ENCODE measurements around the gene RUNDC1. TPM values are rescaled to one million over a fixed set of nuclear protein-coding genes. Genes with fewer than 3 reads are reported as not detected.

RUNDC1 gene
- total and polyA plus RNA-seq, 2 donors from 2014 or later: 10.1 to 19.5 TPM

GRCh38 chr17:43034894-43035293 is 54.5 kb downstream of the RUNDC1 start:
- H3K36me3 ChIP-seq (ENCODE audit: control insufficient read depth in 2 of 3, insufficient read depth in 3 of 3, low read length in 3 of 3): no peaks in the 10 kb centered on the region
- DNase-seq (no peak), FAIRE-seq (no peak)
- no peak overlapping the region for H3K9ac ChIP-seq (ENCODE audit: low read length in 3 of 3)
- H3K4me3 ChIP-seq (ENCODE audit: low read length in 3 of 3): no peak overlapping the region
- H3K27me3 ChIP-seq (ENCODE audit: control insufficient read depth, insufficient read depth, low read length): no peaks in the 10 kb centered on the region
- H3K27ac ChIP-seq (ENCODE audit: low read depth in 2 of 2, low read length in 2 of 2): no peak overlapping the region
- no peak for TF ChIP-seq CTCF (IDR thresholded peaks at IDR 0.05; ENCODE audit: borderline replicate concordance, extremely low read depth, insufficient read depth)
- no peaks in the 10 kb centered on the region for H3K9me3 ChIP-seq (ENCODE audit: control insufficient read depth in 2 of 3, insufficient read depth in 1 of 3, low read length in 3 of 3)
- no peaks in the 10 kb centered on the region for H3K4me1 ChIP-seq (ENCODE audit: control insufficient read depth in 2 of 3, insufficient read depth in 2 of 3, low read depth in 1 of 3, low read length in 3 of 3)
- intact Hi-C loops (cut with DNase I): no loop called here

GRCh38 chr17:43039646-43040045 is 59.3 kb downstream of the RUNDC1 start:
- no peaks in the 10 kb centered on the region for H3K27me3 ChIP-seq (ENCODE audit: control insufficient read depth, insufficient read depth, low read length)
- no peak for DNase-seq
- no peak overlapping the region for H3K27ac ChIP-seq (ENCODE audit: low read depth in 2 of 2, low read length in 2 of 2)
- H3K36me3 ChIP-seq (ENCODE audit: control insufficient read depth in 2 of 3, insufficient read depth in 3 of 3, low read length in 3 of 3): no peaks in the 10 kb centered on the region
- H3K4me1 ChIP-seq (ENCODE audit: control insufficient read depth in 2 of 3, insufficient read depth in 2 of 3, low read depth in 1 of 3, low read length in 3 of 3): no peaks in the 10 kb centered on the region
- no peak overlapping the region for H3K4me3 ChIP-seq (ENCODE audit: low read length in 3 of 3)
- no peak overlapping the region for H3K9ac ChIP-seq (ENCODE audit: low read length in 3 of 3)
- intact Hi-C loops (cut with DNase I): no loop called here
- no peaks in the 10 kb centered on the region for H3K9me3 ChIP-seq (ENCODE audit: control insufficient read depth in 2 of 3, insufficient read depth in 1 of 3, low read length in 3 of 3)
- no peak for FAIRE-seq
- TF ChIP-seq CTCF (IDR thresholded peaks at IDR 0.05; ENCODE audit: borderline replicate concordance, extremely low read depth, insufficient read depth): no peak

DNA sequence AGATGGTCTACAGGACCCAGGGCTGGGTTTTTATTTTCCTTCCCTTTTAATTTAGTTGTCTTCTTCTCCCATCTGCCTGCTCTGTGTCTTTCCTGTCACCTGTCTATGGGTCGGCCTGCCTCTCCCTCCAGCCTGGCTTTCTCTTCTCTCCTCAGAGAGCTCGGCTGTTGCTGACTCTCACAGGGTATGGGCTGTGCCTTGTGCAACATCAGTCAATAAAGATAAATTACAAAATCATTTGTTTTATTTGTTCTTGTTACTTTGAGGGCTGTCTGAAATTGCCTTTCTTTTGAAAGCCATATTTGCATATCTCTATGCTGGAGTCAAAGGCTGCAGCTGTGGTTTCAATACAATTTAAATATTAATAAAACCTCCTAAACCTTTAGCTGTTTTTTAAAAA is 60.3 kb downstream of the RUNDC1 start:
- Histone ChIP-seq H3K27me3 (ENCODE audit: control insufficient read depth, insufficient read depth, low read length) (no peaks in the 10 kb centered on the region), H3K9me3 (ENCODE audit: control insufficient read depth in 2 of 3, insufficient read depth in 1 of 3, low read length in 3 of 3) (no peaks in the 10 kb centered on the region), H3K4me3 (ENCODE audit: low read length in 3 of 3) (no peak overlapping the region), H3K9ac (ENCODE audit: low read length in 3 of 3) (no peak overlapping the region), H3K27ac (ENCODE audit: low read depth in 2 of 2, low read length in 2 of 2) (no peak overlapping the region), H3K36me3 (ENCODE audit: control insufficient read depth in 2 of 3, insufficient read depth in 3 of 3, low read length in 3 of 3) (no peaks in the 10 kb centered on the region), H3K4me1 (ENCODE audit: control insufficient read depth in 2 of 3, insufficient read depth in 2 of 3, low read depth in 1 of 3, low read length in 3 of 3) (no peaks in the 10 kb centered on the region)
- no peak for FAIRE-seq
- DNase-seq: no peak
- TF ChIP-seq CTCF (IDR thresholded peaks at IDR 0.05; ENCODE audit: borderline replicate concordance, extremely low read depth, insufficient read depth): no peak
- intact Hi-C loops (cut with DNase I): no loop called here

DNA sequence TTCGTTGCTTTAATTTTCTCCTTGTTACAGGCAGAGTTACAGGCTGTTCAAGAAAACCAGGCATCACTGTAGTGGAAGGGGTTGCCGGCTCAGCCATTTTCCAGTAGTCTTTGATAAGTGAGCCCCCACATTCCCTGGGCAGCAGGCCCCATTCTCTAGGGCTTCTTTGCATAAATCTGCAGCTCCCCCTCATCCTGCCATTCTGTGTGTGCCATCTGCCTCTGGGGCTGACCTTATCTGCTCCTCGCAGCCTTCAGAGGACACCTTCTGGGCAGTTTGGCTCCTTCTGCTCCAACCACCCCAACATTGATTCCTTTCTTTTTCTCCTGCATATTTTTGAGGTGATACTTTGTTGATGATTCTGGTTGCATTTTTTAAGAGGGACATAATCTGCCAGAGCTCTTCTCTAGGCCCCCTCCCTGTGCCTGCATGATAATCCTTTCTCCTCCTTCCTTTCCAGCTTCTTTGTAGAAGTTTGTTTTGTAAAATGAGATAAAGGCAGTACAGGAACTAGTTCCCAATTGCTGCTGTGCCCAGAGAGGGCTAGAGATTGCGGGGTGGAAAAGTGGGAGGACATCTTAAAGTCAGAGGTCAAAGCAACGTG is 61.8 kb downstream of the RUNDC1 start:
- H3K36me3 ChIP-seq (ENCODE audit: control insufficient read depth in 2 of 3, insufficient read depth in 3 of 3, low read length in 3 of 3): no peaks in the 10 kb centered on the region
- H3K27ac ChIP-seq (ENCODE audit: low read depth in 2 of 2, low read length in 2 of 2): no peak overlapping the region
- H3K4me1 ChIP-seq (ENCODE audit: control insufficient read depth in 2 of 3, insufficient read depth in 2 of 3, low read depth in 1 of 3, low read length in 3 of 3): no peaks in the 10 kb centered on the region
- H3K4me3 ChIP-seq (ENCODE audit: low read length in 3 of 3): no peak overlapping the region
- no peaks in the 10 kb centered on the region for H3K9me3 ChIP-seq (ENCODE audit: control insufficient read depth in 2 of 3, insufficient read depth in 1 of 3, low read length in 3 of 3)
- DNase-seq (no peak), FAIRE-seq (no peak)
- H3K27me3 ChIP-seq (ENCODE audit: control insufficient read depth, insufficient read depth, low read length): no peaks in the 10 kb centered on the region
- TF ChIP-seq CTCF (IDR thresholded peaks at IDR 0.05; ENCODE audit: borderline replicate concordance, extremely low read depth, insufficient read depth): no peak
- intact Hi-C loops (cut with DNase I): no loop called here
- no peak overlapping the region for H3K9ac ChIP-seq (ENCODE audit: low read length in 3 of 3)
